Transverse colon (tissue), 4 donors: Measurements from ENCODE around the gene RGS6. TPM values are rescaled to one million over a fixed set of nuclear protein-coding genes. Genes with fewer than 3 reads are reported as not detected.

Experiments
- DNase-seq: peaks from one replicate; pipeline ENCODE4 v3.0.0-alpha.2; 2019
- H3K27ac ChIP-seq, 4 donors: fragments of 200-600 bp; sonication (generic); 2 replicates each; pipeline ENCODE4 v1.5.1; 2016 to 2018; ENCODE audit warnings: inconsistent platforms in 4 of 4
- H3K27me3 ChIP-seq: fragments of 200-600 bp; sonication (generic); 2 replicates; pipeline ENCODE4 v1.5.1; 2017; ENCODE audit warnings: inconsistent platforms
- H3K36me3 ChIP-seq, 4 donors: fragments of 200-600 bp; sonication (generic); 2 replicates each; pipeline ENCODE4 v1.5.1; 2017 to 2019; ENCODE audit warnings: inconsistent platforms in 4 of 4
- H3K4me1 ChIP-seq, 4 donors: fragments of 200-600 bp; sonication (generic); 2 replicates each; pipeline ENCODE4 v1.5.1; 2017 to 2020; ENCODE audit warnings: inconsistent platforms in 4 of 4
- H3K4me3 ChIP-seq, 4 donors: fragments of 200-600 bp; sonication (generic); 1 replicate in 1 of 4; 2 replicates in 3 of 4; pipeline versions ENCODE4 v1.5.1 to v1.6.1; 2017 to 2019; ENCODE audit warnings: inconsistent platforms in 4 of 4
- H3K9me3 ChIP-seq, 2 donors: fragments of 200-600 bp; sonication (generic); 2 replicates each; pipeline ENCODE4 v1.5.1; 2017 to 2019; ENCODE audit warnings: inconsistent platforms in 2 of 2
- CTCF ChIP-seq, 5 experiments: fragments of 200-600 bp in 3 of 5; fragments of 450-650 bp in 2 of 5; sonication (generic) in 3 of 5; IDR thresholded peaks; 1 replicate in 2 of 5; 2 replicates in 3 of 5; pipeline ENCODE4 v1.5.1; 2016 to 2017; ENCODE audit warnings: antibody characterized with exemption in 5 of 5, inconsistent platforms in 3 of 5, mild to moderate bottlenecking in 2 of 5, moderate library complexity in 1 of 5
- EP300 ChIP-seq: sonication (generic); formaldehyde crosslinking; IDR thresholded peaks from one replicate; pipeline ENCODE4 v1.6.1; 2017; ENCODE audit warnings: antibody characterized with exemption, low read depth
- POLR2A ChIP-seq: fragments of 450-650 bp; IDR thresholded peaks from one replicate; pipeline ENCODE4 v1.6.1; 2016; ENCODE audit warnings: antibody characterized with exemption, mild to moderate bottlenecking, moderate library complexity
- POLR2AphosphoS5 ChIP-seq, 3 donors: sonication (generic); formaldehyde crosslinking; IDR thresholded peaks; one replicate each; pipeline ENCODE4 v1.6.1; 2016; ENCODE audit warnings: antibody characterized with exemption in 3 of 3
- WGBS, 2 donors: methylation state at CpG; one replicate each; pipeline ENCODE4 v1.1.5; 2018; ENCODE audit warnings: low coverage in 1 of 2; 5-methylcytosine and 5-hydroxymethylcytosine counted together
- in situ Hi-C, 4 donors: fragments of 200-750 bp; cut with MboI; loops; one replicate each; pipeline versions ENCODE4 v1.15.0 to v1.15.1; 2017; ENCODE audit warnings: low sequenced_read_pairs in 3 of 4, low pct_ligation_motif_present in 1 of 4, low pct_unique_long_range_greater_than_20kb in 1 of 4
- intact Hi-C: fragments of 100-400 bp; cut with DNase I; formaldehyde crosslinking; loops from one replicate; pipeline ENCODE4 v1.15.1; 2023; ENCODE audit warnings: low total_unique reads
- total RNA-seq, 4 donors: library from RNA; depleted of rRNA; stranded (reverse); fragments of >200 nt; gene quantifications; one replicate each; pipeline ENCODE4 v1.1.0, GENCODE V29; 2016

The RGS6 gene
- total RNA-seq, 4 donors from 2014 or later = 0.41 to 0.48 TPM; not detected in 2

- DNase-seq = no peak
- Histone ChIP-seq H3K4me3 (no peak overlapping the region), H3K27me3 (no peaks in the 10 kb centered on the region), H3K27ac (no peak overlapping the region), H3K36me3 (no peaks in the 10 kb centered on the region), H3K4me1 (no peaks in the 10 kb centered on the region), H3K9me3 (no peaks in the 10 kb centered on the region)
- in situ Hi-C loops = no loop called here
- TF ChIP-seq CTCF (IDR thresholded peaks at IDR 0.05) (no peak), EP300 (no peak), POLR2AphosphoS5 (IDR thresholded peaks at IDR 0.05) (no peak), POLR2A (no peak)
- intact Hi-C loops = no loop called here
- 69 to 75% methylated on average over 2 to 5 of the region's 5 CpGs for WGBS, 2 donors
Measured at GRCh38 chr14:72172049-72172448, 239.8 kb downstream of the RGS6 start.

GRCh38 chr14:72172597-72172996 is 240.4 kb downstream of the RGS6 start:
- Histone ChIP-seq H3K9me3 (no peaks in the 10 kb centered on the region), H3K27me3 (no peaks in the 10 kb centered on the region), H3K27ac (no peak overlapping the region), H3K4me1 (no peaks in the 10 kb centered on the region), H3K4me3 (no peak overlapping the region), H3K36me3 (no peaks in the 10 kb centered on the region)
- no peak for TF ChIP-seq CTCF (IDR thresholded peaks at IDR 0.05)
- TF ChIP-seq POLR2A = no peak
- TF ChIP-seq EP300 = no peak
- no peak for TF ChIP-seq POLR2AphosphoS5 (IDR thresholded peaks at IDR 0.05)
- in situ Hi-C loops = no loop called here
- intact Hi-C loops = no loop called here
- no peak for DNase-seq
- 71% methylated on average over 3 of the region's 3 CpGs; no CpG with 5 or more reads in 1 of the 2 donors for WGBS, 2 donors

- no peaks in the 10 kb centered on the region for H3K9me3 ChIP-seq
- no peak overlapping the region for H3K4me3 ChIP-seq
- 75% methylated on average over 11 of the region's 11 CpGs; no CpG with 5 or more reads in 1 of the 2 donors for WGBS, 2 donors
- in situ Hi-C loops (no loop called here), intact Hi-C loops (no loop called here)
- no peak for DNase-seq
- H3K27me3 ChIP-seq = no peaks in the 10 kb centered on the region
- H3K36me3 ChIP-seq = no peaks in the 10 kb centered on the region
- TF ChIP-seq POLR2AphosphoS5 (IDR thresholded peaks at IDR 0.05) = no peak
- TF ChIP-seq CTCF (IDR thresholded peaks at IDR 0.05) = no peak
- no peak for TF ChIP-seq POLR2A
- TF ChIP-seq EP300 = no peak
- H3K4me1 ChIP-seq = no peaks in the 10 kb centered on the region
- no peak overlapping the region for H3K27ac ChIP-seq
Measured at GRCh38 chr14:72173038-72173720, 240.9 kb downstream of the RGS6 start.

- Histone ChIP-seq H3K36me3 (no peaks in the 10 kb centered on the region), H3K9me3 (peaks cover 0 to 4% of the 10 kb centered on the region in 2 donors), H3K27me3 (no peaks in the 10 kb centered on the region), H3K27ac (no peak overlapping the region), H3K4me3 (no peak overlapping the region), H3K4me1 (no peaks in the 10 kb centered on the region)
- intact Hi-C loops = no loop called here
- in situ Hi-C loops = no loop called here
- no peak for DNase-seq
- no peak for TF ChIP-seq POLR2AphosphoS5 (IDR thresholded peaks at IDR 0.05)
- no peak for TF ChIP-seq CTCF (IDR thresholded peaks at IDR 0.05)
- TF ChIP-seq POLR2A = no peak
- TF ChIP-seq EP300 = no peak
- 81 to 88% methylated on average over 1 of the region's 1 CpG for WGBS, 2 donors
Measured at GRCh38 chr14:72177251-72177650, 245.0 kb downstream of the RGS6 start.
